HCT116 (cell line): Measurements from ENCODE around the gene SF3A2. TPM values are rescaled to one million over a fixed set of nuclear protein-coding genes. Genes with fewer than 3 reads are reported as not detected.

Experiments
- ATAC-seq: fragments of 200-7000 bp; cut with Tn5 transposase; 2 replicates; pipeline ENCODE4 v1.9.1; 2020; ENCODE audit warnings: mild to moderate bottlenecking, moderate library complexity
- BruUV-seq: library from RNA; stranded (reverse); fragments of 400-500 nt; replicated peaks from 2 replicates; lab custom pipeline; 2021; lab: Mats Ljungman, UMichigan
- CTCF ChIA-PET: fragments of 300-600 bp; sonication (Branson Sonifier 250); formaldehyde crosslinking; loops from one replicate; lab custom pipeline; 2021; ENCODE audit warnings: antibody characterized with exemption; lab: Charles Lee
- POLR2A ChIA-PET: fragments of 300-600, 350-600 bp; sonication (Branson Sonifier 250); formaldehyde crosslinking; loops from one replicate; lab custom pipeline; 2021; ENCODE audit warnings: antibody characterized with exemption; lab: Charles Lee
- RAD21 ChIA-PET, 2 experiments: fragments of 300-600 bp; sonication (Branson Sonifier 250); formaldehyde crosslinking; loops; one replicate each; lab custom pipeline; 2023; ENCODE audit warnings: low total read pairs in 2 of 2; ENCODE audit not compliant: uncharacterized antibody in 2 of 2, unreplicated experiment in 2 of 2, low non-redundant PET in 1 of 2; lab: Charles Lee
- DNase-seq: peaks from one replicate; pipeline ENCODE4 v3.0.0-alpha.2; 2010; ENCODE audit warnings: low read depth, low spot score
- H2AFZ ChIP-seq: fragments of 200-600 bp; shearing (Covaris generic), sonication (generic); 2 replicates; pipeline ENCODE4 v1.6.1; 2017; ENCODE audit warnings: low read depth, mixed run types, mixed read lengths, antibody characterized with exemption, low read length; ENCODE audit not compliant: poor library complexity, severe bottlenecking
- H3K27ac ChIP-seq: 2 replicates; pipeline ENCODE4 v1.5.1; 2012; ENCODE audit warnings: low read depth, low read length
- H3K27me3 ChIP-seq: fragments of 200-600 bp; sonication (generic); 2 replicates; pipeline ENCODE4 v1.6.1; 2016; ENCODE audit warnings: mixed run types, low read length, mixed read lengths; ENCODE audit not compliant: insufficient read depth
- H3K36me3 ChIP-seq, 2 experiments: fragments of 200-500 bp in 1 of 2; fragments of 200-600 bp in 1 of 2; sonication (Bioruptor generic) in 1 of 2; sonication (generic) in 1 of 2; 2 replicates each; pipeline versions ENCODE4 v1.5.1 to v1.6.1; 2014 to 2016; ENCODE audit warnings: low read length in 2 of 2, inconsistent platforms in 1 of 2, mixed read lengths in 1 of 2, mixed run types in 1 of 2; ENCODE audit not compliant: insufficient read depth in 2 of 2, control insufficient read depth in 1 of 2
- H3K4me1 ChIP-seq, 2 experiments: fragments of 200-600 bp in 1 of 2; sonication (generic) in 1 of 2; 2 replicates each; pipeline versions ENCODE4 v1.5.1 to v1.6.1; 2012 to 2017; ENCODE audit warnings: low read length in 2 of 2, inconsistent platforms in 1 of 2, mild to moderate bottlenecking in 1 of 2, mixed read lengths in 1 of 2, mixed run types in 1 of 2, moderate library complexity in 1 of 2; ENCODE audit not compliant: insufficient read depth in 2 of 2, control insufficient read depth in 1 of 2
- H3K4me2 ChIP-seq: fragments of 200-600 bp; sonication (generic); 2 replicates; pipeline ENCODE4 v1.6.1; 2017; ENCODE audit warnings: mixed run types, low read length, mixed read lengths
- H3K4me3 ChIP-seq, 2 experiments: fragments of 200-600 bp in 1 of 2; sonication (generic) in 1 of 2; replicated peaks in 1 of 2; 2 replicates each; pipeline ENCODE4 v1.5.1; 2011 to 2016; ENCODE audit warnings: low read length in 2 of 2, control low read depth in 1 of 2, low read depth in 1 of 2, mild to moderate bottlenecking in 1 of 2, mixed read lengths in 1 of 2, mixed run types in 1 of 2
- H3K79me2 ChIP-seq: fragments of 200-600 bp; sonication (generic); 2 replicates; pipeline ENCODE4 v1.6.1; 2017; ENCODE audit warnings: mild to moderate bottlenecking, mixed run types, low read length, moderate library complexity, mixed read lengths; ENCODE audit not compliant: insufficient read depth
- H3K9ac ChIP-seq: fragments of 200-600 bp; sonication (generic); 2 replicates; pipeline ENCODE4 v1.6.1; 2016; ENCODE audit warnings: low read length, mixed read lengths
- H3K9me2 ChIP-seq: fragments of 200-600 bp; sonication (generic), shearing (Covaris generic); 2 replicates; pipeline ENCODE4 v1.6.1; 2017; ENCODE audit warnings: mixed run types, mild to moderate bottlenecking, moderate library complexity; ENCODE audit not compliant: insufficient read depth
- H3K9me3 ChIP-seq, 2 experiments: fragments of 200-500 bp in 1 of 2; fragments of 200-600 bp in 1 of 2; sonication (Bioruptor generic) in 1 of 2; sonication (generic) in 1 of 2; 2 replicates each; pipeline ENCODE4 v1.6.1; 2014 to 2017; ENCODE audit warnings: low read length in 2 of 2, mixed read lengths in 2 of 2, inconsistent platforms in 1 of 2, low read depth in 1 of 2, mild to moderate bottlenecking in 1 of 2, mixed run types in 1 of 2, moderate library complexity in 1 of 2; ENCODE audit not compliant: control insufficient read depth in 1 of 2, insufficient read depth in 1 of 2
- H4K20me1 ChIP-seq: fragments of 200-600 bp; sonication (generic), shearing (Covaris generic); 2 replicates; pipeline ENCODE4 v1.6.1; 2017; ENCODE audit warnings: mixed run types, mild to moderate bottlenecking, moderate library complexity; ENCODE audit not compliant: insufficient read depth
- CBX3 ChIP-seq: IDR thresholded peaks from 2 replicates; pipeline ENCODE4 v1.6.1; 2012; ENCODE audit warnings: low read depth
- CEBPB ChIP-seq: IDR thresholded peaks from 2 replicates; pipeline ENCODE4 v1.6.1; 2012; ENCODE audit warnings: low read depth
- EGR1 ChIP-seq: IDR thresholded peaks from 2 replicates; pipeline ENCODE4 v1.6.1; 2012; ENCODE audit warnings: low read depth
- EZH2 ChIP-seq: fragments of 200-600 bp; sonication (generic); IDR thresholded peaks from 2 replicates; pipeline ENCODE4 v1.6.1; 2017; ENCODE audit warnings: antibody characterized with exemption, mixed run types
- EZH2phosphoT487 ChIP-seq: fragments of 200-600 bp; IDR thresholded peaks from 2 replicates; pipeline ENCODE4 v1.6.1; 2018; ENCODE audit warnings: antibody characterized with exemption, borderline replicate concordance
- FOSL1 ChIP-seq: IDR thresholded peaks from 2 replicates; pipeline ENCODE4 v1.6.1; 2012; ENCODE audit warnings: low read depth
- MAX ChIP-seq: IDR thresholded peaks from 2 replicates; pipeline ENCODE4 v1.6.1; 2012
- POLR2A ChIP-seq: IDR thresholded peaks from 2 replicates; pipeline ENCODE4 v1.7.0; 2011; ENCODE audit warnings: borderline replicate concordance; ENCODE audit not compliant: insufficient read depth, insufficient read length; ENCODE audit errors: extremely low read depth
- POLR2AphosphoS5 ChIP-seq: IDR thresholded peaks from 2 replicates; pipeline ENCODE4 v1.6.1; 2011; ENCODE audit warnings: mild to moderate bottlenecking, low read depth, low read length, moderate library complexity
- RAD21 ChIP-seq: IDR thresholded peaks from 2 replicates; pipeline ENCODE4 v1.6.1; 2012; ENCODE audit warnings: low read depth, mild to moderate bottlenecking
- SIN3A ChIP-seq: IDR thresholded peaks from 2 replicates; pipeline ENCODE4 v1.6.1; 2012; ENCODE audit warnings: low read depth
- SP1 ChIP-seq: IDR thresholded peaks from 2 replicates; pipeline ENCODE4 v1.6.1; 2012; ENCODE audit warnings: low read depth
- SRF ChIP-seq: IDR thresholded peaks from 2 replicates; pipeline ENCODE4 v1.6.1; 2012; ENCODE audit warnings: low read depth
- TCF7L2 ChIP-seq: IDR thresholded peaks from 2 replicates; pipeline ENCODE4 v1.7.0; 2011; ENCODE audit warnings: borderline replicate concordance, inconsistent platforms; ENCODE audit not compliant: insufficient read depth, insufficient read length; ENCODE audit errors: extremely low read depth
- YY1 ChIP-seq: IDR thresholded peaks from 2 replicates; pipeline ENCODE4 v1.6.1; 2011; ENCODE audit warnings: low read length, low read depth, moderate library complexity, mild to moderate bottlenecking; ENCODE audit not compliant: insufficient replicate concordance; ENCODE audit errors: extremely low read depth
- ZBTB33 ChIP-seq: IDR thresholded peaks from 2 replicates; pipeline ENCODE4 v1.6.1; 2011; ENCODE audit warnings: mild to moderate bottlenecking, low read length, moderate library complexity; ENCODE audit not compliant: insufficient replicate concordance; ENCODE audit errors: extremely low read depth
- ZFX ChIP-seq: fragments of 450-650 bp; IDR thresholded peaks from 2 replicates; pipeline ENCODE4 v1.6.1; 2017
- intact Hi-C: fragments of 100-400 bp; cut with micrococcal nuclease; formaldehyde crosslinking; loops from 2 replicates; pipeline ENCODE4 v1.10.0; 2022
- total RNA-seq: library from RNA; stranded (reverse); gene quantifications from one replicate; pipeline ENCODE4 v1.2.1, GENCODE V29; 2021; ENCODE audit not compliant: unreplicated experiment
- TF ChIP-seq, protein P1 (sequence below): IDR thresholded peaks from 2 replicates; pipeline ENCODE4 v1.6.1; 2012
- TF ChIP-seq, protein P2 (sequence below): IDR thresholded peaks from 2 replicates; pipeline ENCODE4 v1.6.1; 2012; ENCODE audit warnings: low read depth

Gene SF3A2
- total RNA-seq, 1 experiment from 2014 or later: 166 TPM

- H3K36me3 ChIP-seq: peaks cover 33 to 44% of the 10 kb centered on the region in 2 experiments; a peak in 3 of 4 replicates
- no peak overlapping the region for H2AFZ ChIP-seq
- no peak overlapping the region for H3K27ac ChIP-seq
- no peaks in the 10 kb centered on the region for H3K27me3 ChIP-seq
- H3K4me2 ChIP-seq: no peak overlapping the region
- RAD21 ChIA-PET: no interaction called here
- no peak overlapping the region for H3K4me3 ChIP-seq
- no peaks in the 10 kb centered on the region for H3K4me1 ChIP-seq
- H3K9ac ChIP-seq: no peak overlapping the region
- DNase-seq: no peak
- POLR2A ChIA-PET: no interaction called here
- BruUV-seq: no TSS peak
- H3K9me2 ChIP-seq: no peaks in the 10 kb centered on the region
- TF ChIP-seq RAD21: no peak
- TF ChIP-seq, protein P1, sequence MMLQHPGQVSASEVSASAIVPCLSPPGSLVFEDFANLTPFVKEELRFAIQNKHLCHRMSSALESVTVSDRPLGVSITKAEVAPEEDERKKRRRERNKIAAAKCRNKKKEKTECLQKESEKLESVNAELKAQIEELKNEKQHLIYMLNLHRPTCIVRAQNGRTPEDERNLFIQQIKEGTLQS: no peak
- no peak for TF ChIP-seq POLR2A
- no peak for TF ChIP-seq EZH2
- TF ChIP-seq SRF: no peak
- TF ChIP-seq EZH2phosphoT487: no peak
- no peak for TF ChIP-seq MAX
- TF ChIP-seq POLR2AphosphoS5: no peak
- TF ChIP-seq CEBPB: no peak
- no peak for TF ChIP-seq ZFX
- TF ChIP-seq EGR1: no peak
- TF ChIP-seq CBX3: no peak
- no peak for TF ChIP-seq YY1
- no peak for TF ChIP-seq SP1
- no peak for TF ChIP-seq TCF7L2
- no peak for TF ChIP-seq ZBTB33
- TF ChIP-seq, protein P2, sequence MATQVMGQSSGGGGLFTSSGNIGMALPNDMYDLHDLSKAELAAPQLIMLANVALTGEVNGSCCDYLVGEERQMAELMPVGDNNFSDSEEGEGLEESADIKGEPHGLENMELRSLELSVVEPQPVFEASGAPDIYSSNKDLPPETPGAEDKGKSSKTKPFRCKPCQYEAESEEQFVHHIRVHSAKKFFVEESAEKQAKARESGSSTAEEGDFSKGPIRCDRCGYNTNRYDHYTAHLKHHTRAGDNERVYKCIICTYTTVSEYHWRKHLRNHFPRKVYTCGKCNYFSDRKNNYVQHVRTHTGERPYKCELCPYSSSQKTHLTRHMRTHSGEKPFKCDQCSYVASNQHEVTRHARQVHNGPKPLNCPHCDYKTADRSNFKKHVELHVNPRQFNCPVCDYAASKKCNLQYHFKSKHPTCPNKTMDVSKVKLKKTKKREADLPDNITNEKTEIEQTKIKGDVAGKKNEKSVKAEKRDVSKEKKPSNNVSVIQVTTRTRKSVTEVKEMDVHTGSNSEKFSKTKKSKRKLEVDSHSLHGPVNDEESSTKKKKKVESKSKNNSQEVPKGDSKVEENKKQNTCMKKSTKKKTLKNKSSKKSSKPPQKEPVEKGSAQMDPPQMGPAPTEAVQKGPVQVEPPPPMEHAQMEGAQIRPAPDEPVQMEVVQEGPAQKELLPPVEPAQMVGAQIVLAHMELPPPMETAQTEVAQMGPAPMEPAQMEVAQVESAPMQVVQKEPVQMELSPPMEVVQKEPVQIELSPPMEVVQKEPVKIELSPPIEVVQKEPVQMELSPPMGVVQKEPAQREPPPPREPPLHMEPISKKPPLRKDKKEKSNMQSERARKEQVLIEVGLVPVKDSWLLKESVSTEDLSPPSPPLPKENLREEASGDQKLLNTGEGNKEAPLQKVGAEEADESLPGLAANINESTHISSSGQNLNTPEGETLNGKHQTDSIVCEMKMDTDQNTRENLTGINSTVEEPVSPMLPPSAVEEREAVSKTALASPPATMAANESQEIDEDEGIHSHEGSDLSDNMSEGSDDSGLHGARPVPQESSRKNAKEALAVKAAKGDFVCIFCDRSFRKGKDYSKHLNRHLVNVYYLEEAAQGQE: no peak
- TF ChIP-seq SIN3A: no peak
- TF ChIP-seq FOSL1: no peak
- CTCF ChIA-PET: no interaction called here
- intact Hi-C loops: no loop called here
- no peaks in the 10 kb centered on the region for H3K9me3 ChIP-seq
- ATAC-seq: no peak
- H4K20me1 ChIP-seq: no peaks in the 10 kb centered on the region
- peaks cover 4% of the 10 kb centered on the region; the same call in 1 of the 2 replicates for H3K79me2 ChIP-seq
Observed at GRCh38 chr19:2217591-2217990, 19.0 kb upstream of the SF3A2 start.
